Activated naive CD8-positive, alpha-beta T cell treated with anti-CD3 and anti-CD28 coated beads for 36 hours (primary cell): ENCODE data around the gene TOM1L2. TPM values are rescaled to one million over a fixed set of nuclear protein-coding genes. Genes with fewer than 3 reads are reported as not detected.
"Not testable (repeated sequence)": the region's sequence is repeated elsewhere in the genome, so short reads cannot be mapped to it uniquely, and the experiment has no call there.

Experiments
- DNase-seq: peaks from one replicate; pipeline ENCODE4 v3.0.0; 2021
- H3K27ac Mint-ChIP-seq: one replicate; pipeline ENCODE4 v1.8.0; 2022; ENCODE audit warnings: mild to moderate bottlenecking, moderate library complexity, mixed read lengths
- H3K27me3 Mint-ChIP-seq: one replicate; pipeline ENCODE4 v1.8.0; 2022; ENCODE audit warnings: mild to moderate bottlenecking, mixed read lengths
- H3K36me3 Mint-ChIP-seq: one replicate; pipeline ENCODE4 v1.8.0; 2021; ENCODE audit warnings: mild to moderate bottlenecking, mixed read lengths
- H3K4me1 Mint-ChIP-seq: one replicate; pipeline ENCODE4 v1.8.0; 2021; ENCODE audit warnings: mixed read lengths
- H3K4me3 Mint-ChIP-seq: one replicate; pipeline ENCODE4 v1.8.0; 2022; ENCODE audit warnings: mild to moderate bottlenecking, moderate library complexity, mixed read lengths
- H3K9me3 Mint-ChIP-seq: one replicate; pipeline ENCODE4 v1.8.0; 2022; ENCODE audit warnings: mixed read lengths
- total RNA-seq, 2 experiments: library from RNA; stranded (reverse); gene quantifications; one replicate each; pipeline ENCODE4 v1.2.3, GENCODE V29; 2021

Gene TOM1L2
- total RNA-seq, 2 experiments from 2014 or later = 8.5 to 9.0 TPM

DNA sequence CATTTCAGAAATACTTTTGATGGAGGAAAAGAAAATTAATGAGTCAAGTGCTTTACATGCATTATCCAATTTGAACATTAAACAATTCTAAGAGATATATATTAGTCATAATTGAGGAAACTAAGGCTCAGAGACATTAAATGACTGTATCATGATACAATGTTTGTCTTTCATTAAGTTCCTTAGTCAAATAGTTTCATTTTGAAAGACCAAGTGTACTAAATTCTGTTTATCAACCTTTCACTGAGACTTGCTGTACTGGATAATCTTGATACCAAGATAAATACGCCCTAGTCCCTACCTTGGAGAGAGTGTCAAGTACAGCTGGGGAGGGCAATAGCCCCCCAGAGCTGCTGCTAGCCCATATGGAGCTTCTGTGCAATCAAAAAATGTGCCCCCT lies 24.2 kb downstream of the TOM1L2 start:
- no peak overlapping the region for H3K4me3 Mint-ChIP-seq

DNA sequence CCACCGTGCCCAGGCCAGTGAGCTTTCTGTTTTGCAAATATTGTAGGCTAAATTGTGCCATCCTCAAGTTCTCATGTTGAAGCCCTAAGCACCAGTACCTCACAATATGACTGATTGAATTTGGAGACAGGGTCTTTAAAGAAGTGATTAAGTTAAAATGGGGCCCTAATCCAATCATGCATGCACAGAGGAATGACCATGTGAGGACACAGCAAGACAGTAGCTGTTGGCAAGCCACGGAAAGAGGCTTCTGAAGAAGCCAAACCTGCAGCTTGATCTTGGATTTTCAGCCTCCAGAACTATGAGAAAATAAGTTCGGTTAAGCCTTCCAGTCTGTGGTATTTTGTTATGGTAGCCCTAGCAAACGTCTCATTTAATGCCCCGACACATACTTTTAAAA lies 24.9 kb downstream of the TOM1L2 start:
- H3K9me3 Mint-ChIP-seq = no peaks in the 10 kb centered on the region
- H3K36me3 Mint-ChIP-seq = no peaks in the 10 kb centered on the region
- no peak for DNase-seq
- no peak overlapping the region for H3K27ac Mint-ChIP-seq
- peaks cover 25% of the 10 kb centered on the region for H3K4me1 Mint-ChIP-seq
- no peaks in the 10 kb centered on the region for H3K27me3 Mint-ChIP-seq
- H3K4me3 Mint-ChIP-seq = no peak overlapping the region

More for the DNA sequence above, 24.2 kb downstream of the TOM1L2 start:
- Mint-ChIP-seq H3K9me3 (no peaks in the 10 kb centered on the region), H3K27ac (no peak overlapping the region), H3K4me1 (peaks cover 24% of the 10 kb centered on the region), H3K27me3 (no peaks in the 10 kb centered on the region), H3K36me3 (no peaks in the 10 kb centered on the region)
- DNase-seq = no peak

GRCh38 chr17:17946093-17946492 lies 26.1 kb downstream of the TOM1L2 start:
- H3K4me3 Mint-ChIP-seq = no peak overlapping the region
- peaks cover 27% of the 10 kb centered on the region for H3K4me1 Mint-ChIP-seq
- DNase-seq = no peak
- no peaks in the 10 kb centered on the region for H3K9me3 Mint-ChIP-seq
- no peak overlapping the region for H3K27ac Mint-ChIP-seq
- no peaks in the 10 kb centered on the region for H3K27me3 Mint-ChIP-seq
- no peaks in the 10 kb centered on the region for H3K36me3 Mint-ChIP-seq

GRCh38 chr17:17944743-17945142 lies 27.5 kb downstream of the TOM1L2 start:
- Mint-ChIP-seq H3K9me3 (no peaks in the 10 kb centered on the region), H3K36me3 (no peaks in the 10 kb centered on the region), H3K4me1 (peaks cover 30% of the 10 kb centered on the region), H3K4me3 (no peak overlapping the region), H3K27ac (no peak overlapping the region), H3K27me3 (no peaks in the 10 kb centered on the region)
- DNase-seq = no peak

GRCh38 chr17:17944242-17944641 lies 28.0 kb downstream of the TOM1L2 start:
- Mint-ChIP-seq H3K27me3 (no peaks in the 10 kb centered on the region), H3K4me1 (peaks cover 27% of the 10 kb centered on the region), H3K27ac (no peak overlapping the region), H3K4me3 (no peak overlapping the region), H3K36me3 (no peaks in the 10 kb centered on the region), H3K9me3 (no peaks in the 10 kb centered on the region)
- no peak for DNase-seq

GRCh38 chr17:17943281-17943984 lies 28.8 kb downstream of the TOM1L2 start:
- no peak overlapping the region for H3K27ac Mint-ChIP-seq
- no peaks in the 10 kb centered on the region for H3K27me3 Mint-ChIP-seq
- no peak overlapping the region for H3K4me3 Mint-ChIP-seq
- DNase-seq = no peak
- H3K4me1 Mint-ChIP-seq = peaks cover 24% of the 10 kb centered on the region
- H3K9me3 Mint-ChIP-seq = no peaks in the 10 kb centered on the region
- H3K36me3 Mint-ChIP-seq = no peaks in the 10 kb centered on the region

DNA sequence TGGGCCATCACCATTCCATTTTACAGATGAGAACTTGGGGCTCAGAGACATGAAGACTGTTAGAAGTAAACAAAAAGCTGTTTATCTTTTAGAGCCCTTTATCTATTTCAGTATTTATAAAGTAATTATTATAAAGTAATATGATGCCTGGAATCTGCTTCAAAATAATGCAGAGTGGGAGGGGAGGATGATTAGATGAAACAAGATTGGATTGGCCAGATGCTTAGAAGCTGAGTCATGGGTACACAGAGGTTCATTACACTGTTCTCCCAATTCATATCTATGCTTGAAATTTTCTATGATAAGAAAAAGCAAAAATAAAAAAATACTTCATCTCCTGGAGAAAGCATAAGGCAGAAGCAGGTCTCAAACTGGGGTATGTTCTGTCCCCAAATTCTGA lies 29.4 kb downstream of the TOM1L2 start:
- no peak overlapping the region for H3K27ac Mint-ChIP-seq
- H3K9me3 Mint-ChIP-seq = no peaks in the 10 kb centered on the region
- H3K4me1 Mint-ChIP-seq = peaks cover 24% of the 10 kb centered on the region
- H3K27me3 Mint-ChIP-seq = no peaks in the 10 kb centered on the region
- DNase-seq = no peak
- H3K36me3 Mint-ChIP-seq = no peaks in the 10 kb centered on the region
- H3K4me3 Mint-ChIP-seq = no peak overlapping the region

DNA sequence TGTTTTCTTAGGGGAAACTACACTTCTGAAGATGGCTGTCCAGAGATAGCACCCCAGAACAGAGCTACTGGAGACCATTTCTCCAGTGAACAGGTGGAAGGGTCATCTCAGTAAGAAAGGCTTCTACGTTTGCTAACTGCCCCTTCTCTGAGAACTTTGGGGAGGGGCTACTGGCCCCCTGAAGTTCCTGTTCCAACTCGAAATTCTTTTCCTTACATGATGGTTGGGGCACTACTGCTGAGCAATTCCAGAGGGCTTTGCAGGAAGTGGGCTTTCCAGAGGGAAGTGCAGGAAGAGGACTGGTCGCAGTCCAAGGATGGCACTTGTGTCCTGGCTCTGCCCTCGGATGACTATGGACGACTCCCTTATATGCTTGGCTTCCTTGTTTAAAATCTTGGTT lies 31.2 kb downstream of the TOM1L2 start:
- Mint-ChIP-seq H3K4me1 (peaks cover 37% of the 10 kb centered on the region), H3K27ac (no peak overlapping the region), H3K27me3 (no peaks in the 10 kb centered on the region), H3K4me3 (no peak overlapping the region), H3K9me3 (no peaks in the 10 kb centered on the region), H3K36me3 (no peaks in the 10 kb centered on the region)
- no peak for DNase-seq

DNA sequence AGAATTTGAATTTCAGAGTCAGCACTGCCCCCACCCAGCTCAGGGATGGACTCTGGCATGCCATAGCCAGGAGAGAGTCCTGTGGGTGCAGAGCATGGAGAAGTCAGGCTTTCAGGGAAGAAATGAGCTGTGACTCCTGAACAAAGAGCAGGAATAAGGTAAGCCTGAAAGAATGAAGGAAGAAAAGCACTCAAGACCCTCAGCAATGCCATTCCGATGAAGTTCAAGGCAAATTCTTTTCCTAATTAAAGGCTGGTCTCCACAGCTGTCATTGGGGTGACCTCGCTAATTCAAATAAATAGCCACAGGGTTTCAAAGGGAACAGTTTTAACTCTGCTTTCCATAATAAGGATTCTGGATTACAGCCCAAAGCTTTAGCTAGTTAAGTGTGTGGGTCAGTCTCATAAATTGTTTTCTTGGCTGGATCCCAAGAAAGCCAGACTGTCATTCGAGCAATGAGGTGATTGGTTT lies 31.7 kb downstream of the TOM1L2 start:
- Mint-ChIP-seq H3K27ac (no peak overlapping the region), H3K9me3 (no peaks in the 10 kb centered on the region), H3K36me3 (no peaks in the 10 kb centered on the region), H3K27me3 (no peaks in the 10 kb centered on the region), H3K4me1 (peaks cover 41% of the 10 kb centered on the region), H3K4me3 (no peak overlapping the region)
- DNase-seq = no peak

DNA sequence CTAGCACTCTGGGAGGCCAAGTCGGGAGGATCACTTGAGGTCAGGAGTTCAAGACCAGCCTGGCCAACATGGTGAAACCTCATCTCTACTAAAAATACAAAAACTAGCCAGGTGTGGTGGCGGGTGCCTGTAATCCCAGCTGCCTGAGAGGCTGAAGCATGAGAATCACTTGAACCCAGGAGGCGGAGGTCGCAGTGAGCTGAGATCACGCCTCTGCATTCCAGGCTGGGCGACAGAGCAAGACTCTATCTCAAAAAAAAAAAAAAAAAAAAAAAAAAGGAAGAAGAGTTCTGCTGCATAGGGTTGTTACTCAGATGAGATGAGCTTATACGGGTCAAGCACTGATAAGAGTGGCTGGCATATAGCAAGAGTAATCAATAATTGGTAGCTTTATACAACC lies 32.3 kb downstream of the TOM1L2 start:
- H3K9me3 Mint-ChIP-seq, H3K27ac Mint-ChIP-seq, DNase-seq, H3K36me3 Mint-ChIP-seq, H3K27me3 Mint-ChIP-seq, H3K4me3 Mint-ChIP-seq: not testable (repeated sequence)
- H3K4me1 Mint-ChIP-seq = peaks cover 45% of the 10 kb centered on the region

- DNase-seq = no peak
- Mint-ChIP-seq H3K27ac (no peak overlapping the region), H3K27me3 (no peaks in the 10 kb centered on the region), H3K36me3 (no peaks in the 10 kb centered on the region), H3K4me3 (no peak overlapping the region), H3K4me1 (peaks cover 51% of the 10 kb centered on the region), H3K9me3 (no peaks in the 10 kb centered on the region)
These were observed 33.7 kb downstream of the TOM1L2 start for GRCh38 chr17:17938388-17939107.

DNA sequence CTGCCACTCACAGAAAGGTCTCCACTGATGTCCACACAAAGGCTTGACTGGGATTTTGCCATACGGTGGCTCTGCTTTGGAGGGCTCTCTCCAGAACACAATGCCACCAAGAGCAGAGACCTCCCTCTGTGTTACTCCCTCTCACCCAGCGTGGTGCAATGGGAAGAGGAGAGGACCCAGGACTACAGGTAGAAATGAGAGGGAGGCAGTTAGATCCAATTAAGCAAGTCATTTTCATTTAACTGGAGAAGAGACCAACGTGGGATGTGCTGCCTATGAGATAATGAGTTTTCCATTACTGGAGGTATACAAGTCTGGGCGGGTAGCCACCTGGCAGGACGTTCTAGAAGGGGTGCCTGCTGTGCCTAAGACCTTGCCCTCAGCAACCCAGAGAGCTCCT lies 34.2 kb downstream of the TOM1L2 start:
- DNase-seq = no peak
- Mint-ChIP-seq H3K4me1 (peaks cover 49% of the 10 kb centered on the region), H3K27ac (no peak overlapping the region), H3K9me3 (no peaks in the 10 kb centered on the region), H3K4me3 (no peak overlapping the region), H3K36me3 (no peaks in the 10 kb centered on the region), H3K27me3 (no peaks in the 10 kb centered on the region)

GRCh38 chr17:17937201-17937853 lies 34.9 kb downstream of the TOM1L2 start:
- H3K27ac Mint-ChIP-seq = no peak overlapping the region
- no peak for DNase-seq
- no peaks in the 10 kb centered on the region for H3K36me3 Mint-ChIP-seq
- H3K9me3 Mint-ChIP-seq = no peaks in the 10 kb centered on the region
- peaks cover 47% of the 10 kb centered on the region for H3K4me1 Mint-ChIP-seq
- H3K27me3 Mint-ChIP-seq = no peaks in the 10 kb centered on the region
- H3K4me3 Mint-ChIP-seq = no peak overlapping the region

DNA sequence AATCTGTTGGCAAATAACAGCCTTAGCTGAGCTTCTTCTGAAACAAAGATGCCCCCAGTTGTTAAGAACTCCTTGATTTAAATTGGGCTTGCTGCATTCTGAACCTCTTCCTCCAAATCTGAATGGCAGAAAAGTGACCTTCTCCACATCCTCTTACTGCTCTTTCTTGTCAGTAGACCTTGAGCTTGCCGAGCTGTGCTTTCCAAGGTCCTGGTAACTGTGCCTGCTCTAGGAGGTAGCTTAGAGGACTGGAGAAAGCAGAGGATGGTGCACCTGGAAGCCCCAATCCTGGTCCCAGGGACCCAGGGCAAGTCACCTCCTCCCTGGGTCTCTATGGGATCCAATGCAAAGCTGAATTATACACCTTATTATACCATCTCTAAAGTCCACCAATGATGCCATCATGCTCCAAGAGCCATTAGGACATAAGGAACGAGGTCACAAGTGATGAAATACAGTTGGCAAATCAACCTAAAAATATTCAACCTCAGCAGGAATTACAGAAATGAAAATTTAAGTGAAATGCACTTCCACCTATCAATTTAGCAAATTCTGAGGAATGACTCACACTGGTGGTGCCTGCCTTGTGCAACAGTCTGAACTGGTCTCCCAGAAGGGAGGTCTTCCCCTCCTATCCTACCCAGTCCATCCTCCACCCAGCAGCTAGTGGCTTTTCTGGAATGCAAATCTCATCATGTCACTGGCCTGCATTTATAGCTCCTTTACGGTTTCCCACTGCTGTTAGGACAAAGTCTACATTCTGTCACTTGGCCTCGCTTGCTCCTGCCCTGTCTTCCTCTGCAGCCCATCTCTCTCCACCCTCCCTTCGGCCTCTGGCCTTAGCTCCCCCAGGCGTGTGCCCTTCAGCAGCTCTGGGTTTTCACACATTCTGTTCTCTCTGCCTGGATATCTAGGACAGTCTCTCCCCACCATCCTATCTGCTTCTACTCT lies 36.6 kb downstream of the TOM1L2 start:
- Mint-ChIP-seq H3K36me3 (no peaks in the 10 kb centered on the region), H3K9me3 (no peaks in the 10 kb centered on the region), H3K4me3 (no peak overlapping the region), H3K27me3 (no peaks in the 10 kb centered on the region), H3K4me1 (peaks cover 49% of the 10 kb centered on the region), H3K27ac (no peak overlapping the region)
- no peak for DNase-seq

DNA sequence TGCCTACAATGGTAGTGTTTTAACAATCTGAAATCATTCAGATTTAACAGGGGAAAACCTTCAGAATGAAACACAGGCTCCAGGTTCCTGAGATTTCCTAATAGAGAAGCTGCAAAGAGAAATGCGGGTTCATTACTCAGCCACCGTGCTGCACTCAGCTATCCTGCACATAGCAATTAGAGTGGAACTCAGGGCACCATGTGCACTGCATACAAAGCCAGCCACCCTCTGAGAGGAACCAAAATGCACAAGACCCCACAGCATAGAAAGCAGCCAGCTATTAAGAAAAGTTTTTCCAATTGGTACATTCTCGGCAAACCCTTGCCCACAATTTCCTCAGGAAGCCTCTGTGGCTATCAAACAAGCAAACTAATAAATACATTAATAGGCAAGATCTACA lies 37.4 kb downstream of the TOM1L2 start:
- Mint-ChIP-seq H3K36me3 (no peaks in the 10 kb centered on the region), H3K9me3 (no peaks in the 10 kb centered on the region), H3K27me3 (no peaks in the 10 kb centered on the region), H3K4me1 (peaks cover 46% of the 10 kb centered on the region), H3K4me3 (no peak overlapping the region), H3K27ac (no peak overlapping the region)
- no peak for DNase-seq
